ENCODE data around the gene GCN1.

- no peak for TF ChIP-seq CTCF (conservative IDR thresholded peaks at IDR 0.05; ENCODE audit: low read length)
- no peak for TF ChIP-seq EZH2phosphoT487 (IDR thresholded peaks at IDR 0.05; ENCODE audit: borderline replicate concordance)
These were observed 105.4 kb downstream of the GCN1 start for GRCh38 chr12:120089105-120089504.

Data from Loucy (cell line).